Measurements from ENCODE around the gene PCDHB12. TPM values are rescaled to one million over a fixed set of nuclear protein-coding genes. Genes with fewer than 3 reads are reported as not detected.

PCDHB12 gene
- total RNA-seq, 2 experiments from 2014 or later, result not detected

Other genes starting within 250 kb of the PCDHB12 start
- gene PCDHAC2, start 242.2 kb upstream of the PCDHB12 start, total RNA-seq, result not detected
- gene PCDHB1, start 157.3 kb upstream of the PCDHB12 start, total RNA-seq, result not detected
- gene PCDHB2, start 114.1 kb upstream of the PCDHB12 start, total RNA-seq, result not detected
- gene PCDHB3, start 108.2 kb upstream of the PCDHB12 start, total RNA-seq, result not detected
- not detected for gene PCDHB4, start 86.9 kb upstream of the PCDHB12 start, total RNA-seq
- not detected for gene PCDHB5, start 73.5 kb upstream of the PCDHB12 start, total RNA-seq
- not detected for gene PCDHB6, start 58.7 kb upstream of the PCDHB12 start, total RNA-seq
- gene PCDHB7, start 36.1 kb upstream of the PCDHB12 start, total RNA-seq, result not detected
- not detected for gene PCDHB8, start 30.9 kb upstream of the PCDHB12 start, total RNA-seq
- not detected for gene PCDHB16, start 26.3 kb upstream of the PCDHB12 start, total RNA-seq
- gene PCDHB9, start 21.6 kb upstream of the PCDHB12 start, total RNA-seq, result not detected
- gene PCDHB10, start 16.4 kb upstream of the PCDHB12 start, total RNA-seq, result not detected
- not detected for gene PCDHB11, start 9.1 kb upstream of the PCDHB12 start, total RNA-seq
- not detected for gene PCDHB13, start 5.2 kb downstream of the PCDHB12 start, total RNA-seq
- not detected for gene PCDHB14, start 14.6 kb downstream of the PCDHB12 start, total RNA-seq
- not detected for gene PCDHB15, start 36.7 kb downstream of the PCDHB12 start, total RNA-seq
- under 1 TPM in 1 of 2 experiments, not detected in 1; 0.21 TPM for gene SLC25A2, start 95.3 kb downstream of the PCDHB12 start, total RNA-seq
- gene TAF7, start 112.1 kb downstream of the PCDHB12 start, total RNA-seq, result 10 to 100 TPM; 60.4 to 60.5 TPM
- gene PCDHGA1, start 121.8 kb downstream of the PCDHB12 start, total RNA-seq, result not detected
- not detected for gene PCDHGA2, start 130.0 kb downstream of the PCDHB12 start, total RNA-seq
- gene PCDHGA3, start 135.1 kb downstream of the PCDHB12 start, total RNA-seq, result not detected
- not detected for gene PCDHGB1, start 141.4 kb downstream of the PCDHB12 start, total RNA-seq
- gene PCDHGA4, start 146.3 kb downstream of the PCDHB12 start, total RNA-seq, result under 1 TPM in 1 of 2 experiments, not detected in 1; 0.12 TPM
- gene PCDHGB2, start 151.3 kb downstream of the PCDHB12 start, total RNA-seq, result under 1 TPM in 1 of 2 experiments, not detected in 1; 0.10 TPM
- under 1 TPM in 1 of 2 experiments, not detected in 1; 0.06 TPM for gene PCDHGA5, start 155.4 kb downstream of the PCDHB12 start, total RNA-seq
- gene PCDHGB3, start 161.5 kb downstream of the PCDHB12 start, total RNA-seq, result not detected
- under 1 TPM; 0.08 TPM for gene PCDHGA6, start 165.2 kb downstream of the PCDHB12 start, total RNA-seq
- gene PCDHGA7, start 174.0 kb downstream of the PCDHB12 start, total RNA-seq, result not detected
- gene PCDHGB4, start 179.0 kb downstream of the PCDHB12 start, total RNA-seq, result not detected
- not detected for gene PCDHGA8, start 183.9 kb downstream of the PCDHB12 start, total RNA-seq
- under 1 TPM; 0.16 to 0.26 TPM for gene PCDHGB5, start 189.2 kb downstream of the PCDHB12 start, total RNA-seq
- gene PCDHGA9, start 194.1 kb downstream of the PCDHB12 start, total RNA-seq, result not detected
- not detected for gene PCDHGB6, start 199.3 kb downstream of the PCDHB12 start, total RNA-seq
- gene PCDHGA10, start 204.3 kb downstream of the PCDHB12 start, total RNA-seq, result under 1 TPM in 1 of 2 experiments, not detected in 1; 0.06 TPM
- gene PCDHGB7, start 209.0 kb downstream of the PCDHB12 start, total RNA-seq, result not detected
- gene PCDHGA11, start 212.3 kb downstream of the PCDHB12 start, total RNA-seq, result under 1 TPM in 1 of 2 experiments, not detected in 1; 0.06 TPM
- under 1 TPM in 1 of 2 experiments, not detected in 1; 0.08 TPM for gene PCDHGA12, start 221.8 kb downstream of the PCDHB12 start, total RNA-seq

Measured in activated naive CD8-positive, alpha-beta T cell treated with anti-CD3 and anti-CD28 coated beads for 36 hours (primary cell).